Activated CD4-positive, CD25-positive, alpha-beta regulatory T cell treated with anti-CD3 and anti-CD28 coated beads, Interleukin-2, amount 50 U/mL, for 72 hours (primary cell): Measurements from ENCODE around the gene WDR89.
"Not testable (repeated sequence)": the region's sequence is repeated elsewhere in the genome, so short reads cannot be mapped to it uniquely, and the experiment has no call there.

Experiments
- DNase-seq: peaks from one replicate; pipeline ENCODE4 v3.0.0; 2021

WDR89 gene

GRCh38 chr14:63594455-63595372 lies 47.0 kb downstream of the WDR89 start:
- no peak for DNase-seq

- DNase-seq: not testable (repeated sequence)
Observed at GRCh38 chr14:63583046-63583445, 58.6 kb downstream of the WDR89 start.

- DNase-seq: no peak
Observed at GRCh38 chr14:63581491-63581890, 60.2 kb downstream of the WDR89 start.

GRCh38 chr14:63578300-63578699 lies 63.4 kb downstream of the WDR89 start:
- no peak for DNase-seq

- DNase-seq: no peak
Observed at GRCh38 chr14:63573581-63573980, 68.1 kb downstream of the WDR89 start.

- no peak for DNase-seq
Observed at GRCh38 chr14:63565448-63565847, 76.2 kb downstream of the WDR89 start.

- no peak for DNase-seq
Observed at GRCh38 chr14:63564318-63564717, 77.4 kb downstream of the WDR89 start.

GRCh38 chr14:63563370-63564026 lies 78.2 kb downstream of the WDR89 start:
- DNase-seq: no peak

- DNase-seq: no peak
Observed at GRCh38 chr14:63562405-63562804, 79.3 kb downstream of the WDR89 start.

GRCh38 chr14:63555572-63555971 lies 86.1 kb downstream of the WDR89 start:
- DNase-seq: no peak

- DNase-seq: no peak
Observed at GRCh38 chr14:63551332-63551731, 90.3 kb downstream of the WDR89 start.

GRCh38 chr14:63547798-63548335 lies 93.8 kb downstream of the WDR89 start:
- no peak for DNase-seq
